Measurements from ENCODE around the gene HOXD13. TPM values are rescaled to one million over a fixed set of nuclear protein-coding genes. Genes with fewer than 3 reads are reported as not detected.

The HOXD13 gene
- total and polyA plus RNA-seq, 2 donors (not counting 1 experiment from before 2014, with no cell fraction given), result not detected

GRCh38 chr2:176079831-176080539, 12.5 kb upstream of the HOXD13 start:
- no peaks in the 10 kb centered on the region for H3K79me2 ChIP-seq (ENCODE audit: control insufficient read depth, insufficient read depth, low read length)
- DNase-seq (ENCODE audit: low read depth in 2 of 2), result peak in 1 of 2 donors; percentile 22
- H3K4me1 ChIP-seq (ENCODE audit: control insufficient read depth, extremely low read depth, insufficient read depth, low read length), result no peaks in the 10 kb centered on the region
- no peak overlapping the region for H3K4me3 ChIP-seq (replicated peaks in 1 of 4; ENCODE audit: control extremely low read depth in 1 of 4, insufficient read depth in 1 of 4, low read depth in 3 of 4, low read length in 4 of 4)
- H3K27ac ChIP-seq (ENCODE audit: insufficient read depth, low read length), result no peak overlapping the region
- TF ChIP-seq EZH2 (IDR thresholded peaks at IDR 0.05; ENCODE audit: low read length, missing control alignments) (no peak), CTCF (conservative IDR thresholded peaks at IDR 0.05 in 1 of 2, IDR thresholded peaks at IDR 0.05 in 1 of 2; ENCODE audit: low read depth in 1 of 2, low read length in 2 of 2) (peak; percentile 27 to 56)
- H3K36me3 ChIP-seq (ENCODE audit: control insufficient read depth, insufficient read depth, low read length), result no peaks in the 10 kb centered on the region
- H3K4me2 ChIP-seq (ENCODE audit: extremely low read depth, insufficient read depth, low read length), result no peak overlapping the region
- no peaks in the 10 kb centered on the region for H4K20me1 ChIP-seq (ENCODE audit: control insufficient read depth, extremely low read depth, insufficient read depth, low read length)
- no peak overlapping the region for H2AFZ ChIP-seq (ENCODE audit: low read length)
- H3K9ac ChIP-seq (ENCODE audit: insufficient read depth, low read length), result no peak overlapping the region
- no peaks in the 10 kb centered on the region for H3K9me3 ChIP-seq (ENCODE audit: control insufficient read depth, insufficient read depth, low read depth, low read length)
- peaks cover 77% of the 10 kb centered on the region for H3K27me3 ChIP-seq (ENCODE audit: control insufficient read depth, insufficient read depth, low read length)

GRCh38 chr2:176080540-176081375, 11.8 kb upstream of the HOXD13 start:
- H3K36me3 ChIP-seq (ENCODE audit: control insufficient read depth, insufficient read depth, low read length), result no peaks in the 10 kb centered on the region
- no peak overlapping the region for H3K4me3 ChIP-seq (replicated peaks in 1 of 4; ENCODE audit: control extremely low read depth in 1 of 4, insufficient read depth in 1 of 4, low read depth in 3 of 4, low read length in 4 of 4)
- H2AFZ ChIP-seq (ENCODE audit: low read length), result no peak overlapping the region
- no peaks in the 10 kb centered on the region for H3K79me2 ChIP-seq (ENCODE audit: control insufficient read depth, insufficient read depth, low read length)
- no peak for DNase-seq (ENCODE audit: low read depth in 2 of 2)
- H4K20me1 ChIP-seq (ENCODE audit: control insufficient read depth, extremely low read depth, insufficient read depth, low read length), result no peaks in the 10 kb centered on the region
- no peak overlapping the region for H3K9ac ChIP-seq (ENCODE audit: insufficient read depth, low read length)
- no peaks in the 10 kb centered on the region for H3K9me3 ChIP-seq (ENCODE audit: control insufficient read depth, insufficient read depth, low read depth, low read length)
- peaks cover 82% of the 10 kb centered on the region for H3K27me3 ChIP-seq (ENCODE audit: control insufficient read depth, insufficient read depth, low read length)
- TF ChIP-seq CTCF (conservative IDR thresholded peaks at IDR 0.05 in 1 of 2, IDR thresholded peaks at IDR 0.05 in 1 of 2; ENCODE audit: low read depth in 1 of 2, low read length in 2 of 2) (no peak), EZH2 (IDR thresholded peaks at IDR 0.05; ENCODE audit: low read length, missing control alignments) (peak; percentile 96)
- H3K4me2 ChIP-seq (ENCODE audit: extremely low read depth, insufficient read depth, low read length), result no peak overlapping the region
- H3K4me1 ChIP-seq (ENCODE audit: control insufficient read depth, extremely low read depth, insufficient read depth, low read length), result no peaks in the 10 kb centered on the region
- no peak overlapping the region for H3K27ac ChIP-seq (ENCODE audit: insufficient read depth, low read length)

GRCh38 chr2:176081376-176081836, 11.1 kb upstream of the HOXD13 start:
- H3K36me3 ChIP-seq (ENCODE audit: control insufficient read depth, insufficient read depth, low read length), result no peaks in the 10 kb centered on the region
- H3K27me3 ChIP-seq (ENCODE audit: control insufficient read depth, insufficient read depth, low read length), result peaks cover 82% of the 10 kb centered on the region
- H2AFZ ChIP-seq (ENCODE audit: low read length), result no peak overlapping the region
- TF ChIP-seq CTCF (conservative IDR thresholded peaks at IDR 0.05 in 1 of 2, IDR thresholded peaks at IDR 0.05 in 1 of 2; ENCODE audit: low read depth in 1 of 2, low read length in 2 of 2) (no peak), EZH2 (IDR thresholded peaks at IDR 0.05; ENCODE audit: low read length, missing control alignments) (no peak)
- no peak overlapping the region for H3K9ac ChIP-seq (ENCODE audit: insufficient read depth, low read length)
- H3K4me3 ChIP-seq (replicated peaks in 1 of 4; ENCODE audit: control extremely low read depth in 1 of 4, insufficient read depth in 1 of 4, low read depth in 3 of 4, low read length in 4 of 4), result no peak overlapping the region
- H4K20me1 ChIP-seq (ENCODE audit: control insufficient read depth, extremely low read depth, insufficient read depth, low read length), result no peaks in the 10 kb centered on the region
- H3K9me3 ChIP-seq (ENCODE audit: control insufficient read depth, insufficient read depth, low read depth, low read length), result no peaks in the 10 kb centered on the region
- DNase-seq (ENCODE audit: low read depth in 2 of 2), result peak in 1 of 2 donors; percentile 35
- H3K4me2 ChIP-seq (ENCODE audit: extremely low read depth, insufficient read depth, low read length), result no peak overlapping the region
- H3K27ac ChIP-seq (ENCODE audit: insufficient read depth, low read length), result no peak overlapping the region
- H3K79me2 ChIP-seq (ENCODE audit: control insufficient read depth, insufficient read depth, low read length), result no peaks in the 10 kb centered on the region
- H3K4me1 ChIP-seq (ENCODE audit: control insufficient read depth, extremely low read depth, insufficient read depth, low read length), result no peaks in the 10 kb centered on the region

Data from fibroblast of lung (primary cell).